Stimulated activated CD4-positive, alpha-beta T cell treated with anti-CD3 and anti-CD28 coated beads, Interleukin-15, amount 100 ng/mL, for 24 hours (primary cell): ENCODE results near the gene VAV2.

Source experiments
- DNase-seq: peaks from one replicate; pipeline ENCODE4 v3.0.0-alpha.2; 2020

The VAV2 gene

GRCh38 chr9:133718563-133719315, 273.4 kb downstream of the VAV2 start:
- DNase-seq, result no peak

DNA sequence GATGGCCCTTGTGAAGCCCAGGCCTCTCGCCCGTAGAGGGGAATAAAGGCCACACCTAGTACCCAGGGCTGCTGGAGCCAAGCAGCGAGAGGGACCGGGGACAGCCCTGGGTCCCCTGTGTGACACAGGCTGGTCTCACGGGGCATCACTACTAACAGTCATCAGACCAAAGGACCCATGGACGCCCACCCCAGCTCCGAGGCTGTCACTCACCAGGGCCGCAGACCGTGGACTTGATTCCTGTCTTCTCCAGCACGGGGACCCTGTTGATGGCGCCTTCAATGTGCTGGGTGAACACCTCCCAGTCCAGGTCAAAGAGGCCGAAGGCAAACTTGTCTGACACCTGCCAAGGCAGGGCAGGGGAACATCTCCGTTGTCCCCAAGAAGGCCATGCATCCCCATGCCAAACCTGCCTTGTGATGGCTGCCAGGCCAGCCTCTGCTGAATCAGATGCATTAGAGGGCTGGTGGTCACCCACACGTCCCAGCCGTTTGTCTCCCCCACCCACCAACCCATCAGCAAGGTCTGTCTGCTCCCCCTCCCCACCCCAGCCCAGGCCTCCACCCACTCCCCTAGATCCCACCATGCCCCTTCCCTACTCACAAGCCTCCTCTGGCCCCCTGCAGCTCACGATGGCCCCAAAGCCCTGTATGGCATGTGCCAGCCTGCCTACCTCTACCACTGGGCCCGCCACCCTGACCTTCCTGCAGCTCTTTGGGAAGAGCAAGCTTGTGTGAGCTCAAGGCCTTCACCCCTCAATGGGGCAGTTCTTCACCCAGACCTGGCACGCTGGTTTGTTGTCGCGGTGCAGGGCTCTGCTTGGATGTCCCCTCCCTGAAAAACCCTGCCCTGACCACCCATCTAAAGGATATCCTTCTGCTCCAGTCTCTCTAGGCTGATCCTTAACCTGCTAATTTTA, 274.8 kb downstream of the VAV2 start:
- no peak for DNase-seq

DNA sequence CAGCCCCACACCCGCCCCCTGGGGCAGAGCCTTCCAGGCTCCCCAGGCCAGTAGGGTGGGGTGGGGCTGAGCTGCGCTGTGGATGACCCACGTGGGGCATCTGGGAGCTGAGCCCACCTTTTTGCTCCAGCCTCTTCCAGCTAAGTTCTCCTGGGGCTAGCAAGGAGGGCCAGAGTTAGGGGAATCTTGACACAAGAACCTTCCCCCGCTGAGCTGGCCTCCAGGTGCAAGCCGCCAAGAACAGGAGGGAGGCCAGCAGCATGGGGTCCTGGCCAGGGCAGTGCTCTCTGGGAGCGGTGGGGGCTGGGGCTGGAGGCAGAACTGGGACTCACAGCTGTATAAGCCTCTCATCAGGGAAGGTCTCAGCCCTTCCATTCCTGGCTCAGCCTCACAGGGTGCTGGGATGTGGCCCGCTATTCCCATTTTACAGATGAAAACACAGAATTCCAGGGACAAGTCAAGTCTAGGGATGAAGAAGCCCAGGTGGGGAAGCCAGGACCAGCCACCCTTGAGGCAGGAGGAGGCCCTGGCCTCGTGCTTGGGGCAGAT, 275.5 kb downstream of the VAV2 start:
- DNase-seq, result no peak

DNA sequence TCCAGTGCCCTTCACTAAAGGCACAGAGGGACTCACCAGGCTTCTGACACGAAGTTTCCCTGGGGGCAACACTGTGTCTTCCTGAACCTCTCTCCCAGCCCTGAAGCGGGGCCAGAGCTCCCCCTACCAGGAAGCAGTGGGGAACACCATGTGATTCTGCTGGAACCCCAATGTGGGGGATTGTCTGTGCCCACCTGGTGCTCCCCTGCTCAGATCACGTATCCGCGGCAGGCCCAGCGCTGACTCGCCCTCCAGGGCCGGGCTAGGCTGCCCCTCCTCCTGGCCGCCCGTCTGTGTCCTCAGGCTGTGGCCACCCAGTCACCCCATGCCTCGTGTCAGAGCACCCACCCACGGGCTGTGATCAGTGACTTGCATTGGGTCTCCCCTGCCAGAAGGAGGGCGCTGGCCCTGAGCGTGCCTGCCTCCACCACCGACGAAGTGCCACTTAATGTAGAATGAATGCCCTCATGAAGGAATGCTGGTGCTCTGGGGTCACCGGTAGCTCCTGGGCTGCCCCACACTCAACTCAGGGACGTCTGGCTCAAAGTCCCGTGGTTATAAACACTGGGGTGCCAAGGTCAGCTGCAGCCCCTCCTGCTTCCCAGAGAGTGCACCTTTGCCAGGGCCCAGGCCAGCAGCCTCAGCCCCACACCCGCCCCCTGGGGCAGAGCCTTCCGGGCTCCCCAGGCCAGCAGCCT, 276.1 kb downstream of the VAV2 start:
- DNase-seq, result peak; percentile 41

DNA sequence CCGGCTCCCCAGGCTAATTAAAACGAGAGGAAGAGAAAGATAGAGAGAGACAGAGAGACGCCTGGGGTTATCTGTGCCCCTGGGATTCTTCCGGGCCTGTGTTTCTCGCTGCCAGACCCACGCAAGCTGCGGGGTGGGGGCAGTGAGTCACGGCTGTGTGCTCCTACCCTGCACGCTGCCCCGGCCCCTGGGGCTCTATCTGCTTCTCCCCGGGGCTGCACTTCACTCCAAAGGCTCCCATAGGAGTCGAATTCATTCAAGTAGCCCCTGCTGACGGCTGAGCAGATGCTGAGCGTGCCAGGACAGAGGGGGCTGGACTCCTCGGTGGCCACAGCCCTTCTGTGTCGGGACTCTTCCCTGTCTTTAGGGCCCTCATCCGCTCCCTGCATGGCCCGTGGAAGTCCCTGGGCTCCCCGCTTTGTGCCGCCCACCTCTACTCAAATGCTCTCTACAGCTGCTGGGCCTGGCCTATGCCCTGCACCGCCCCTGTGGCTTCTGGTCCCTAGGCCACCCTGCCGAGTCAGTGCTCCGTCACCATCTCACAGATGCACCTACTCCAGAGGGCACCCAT, 276.7 kb downstream of the VAV2 start:
- no peak for DNase-seq

DNA sequence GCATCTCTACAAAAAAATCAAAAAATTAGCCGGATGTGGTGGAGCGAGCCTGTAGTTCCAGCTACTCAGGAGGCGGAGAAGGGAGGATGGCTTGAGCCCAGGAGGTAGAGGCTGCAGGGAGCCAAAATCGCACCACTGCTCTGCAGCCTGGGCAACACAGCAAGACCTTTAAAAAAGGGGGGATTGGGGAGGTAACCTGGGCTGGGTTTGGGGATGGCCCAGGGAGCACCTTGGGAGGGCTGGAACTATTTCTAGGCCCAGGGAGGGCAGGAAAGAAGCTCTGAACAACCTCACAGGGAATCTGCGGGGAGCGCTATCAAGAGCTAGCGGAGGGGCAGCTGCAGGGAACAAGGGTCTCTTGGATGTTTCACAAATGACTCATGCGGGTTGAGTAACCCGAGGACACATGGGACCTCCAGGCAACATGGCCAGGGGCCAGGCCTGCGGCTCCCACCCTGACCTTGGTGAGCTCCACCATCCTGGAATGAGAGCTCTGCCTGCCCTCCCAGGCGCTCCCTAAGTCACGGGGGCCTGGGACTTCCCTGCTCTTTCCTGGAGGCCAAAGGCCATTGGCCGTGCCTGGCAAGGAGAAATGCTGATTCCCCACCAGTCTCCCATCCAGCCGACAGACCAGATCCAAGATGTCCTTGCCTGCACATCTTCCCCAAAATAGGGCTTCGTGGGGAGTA, 277.4 kb downstream of the VAV2 start:
- no peak for DNase-seq

- no peak for DNase-seq
These were observed 278.1 kb downstream of the VAV2 start for GRCh38 chr9:133713960-133714495.

GRCh38 chr9:133713150-133713959, 278.8 kb downstream of the VAV2 start:
- no peak for DNase-seq

- no peak for DNase-seq
These were observed 279.7 kb downstream of the VAV2 start for GRCh38 chr9:133712221-133713100.
